ENCODE data around the gene TMIE.

The TMIE gene

GRCh38 chr3:46708401-46709156 lies 7.4 kb downstream of the TMIE start:
- no peak for DNase-seq (ENCODE audit: low read depth)

GRCh38 chr3:46709157-46709654 lies 8.0 kb downstream of the TMIE start:
- DNase-seq (ENCODE audit: low read depth), result no peak

- DNase-seq (ENCODE audit: low read depth), result no peak
Measured at GRCh38 chr3:46709721-46710120, 8.5 kb downstream of the TMIE start.

DNA sequence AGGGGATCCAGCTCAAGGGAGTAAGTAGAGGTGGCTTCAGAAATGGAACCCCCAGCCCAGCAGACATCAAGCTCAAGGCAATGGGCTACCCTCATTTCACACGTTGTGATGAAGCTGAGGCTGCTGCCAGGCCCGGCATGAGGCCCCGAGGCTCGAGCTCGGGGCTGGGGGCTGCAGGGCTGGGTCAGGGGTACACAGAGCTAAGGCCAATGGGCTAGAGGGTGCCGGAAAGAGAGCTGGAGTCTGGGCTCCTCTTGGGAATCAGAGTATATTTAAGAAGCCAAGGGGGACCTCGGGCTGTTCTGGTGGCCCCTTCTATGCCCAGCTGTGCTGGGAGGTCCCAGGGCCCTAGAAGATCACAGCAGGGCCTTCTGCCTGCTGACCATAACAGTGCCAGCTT lies 9.0 kb downstream of the TMIE start:
- DNase-seq (ENCODE audit: low read depth), result no peak

DNA sequence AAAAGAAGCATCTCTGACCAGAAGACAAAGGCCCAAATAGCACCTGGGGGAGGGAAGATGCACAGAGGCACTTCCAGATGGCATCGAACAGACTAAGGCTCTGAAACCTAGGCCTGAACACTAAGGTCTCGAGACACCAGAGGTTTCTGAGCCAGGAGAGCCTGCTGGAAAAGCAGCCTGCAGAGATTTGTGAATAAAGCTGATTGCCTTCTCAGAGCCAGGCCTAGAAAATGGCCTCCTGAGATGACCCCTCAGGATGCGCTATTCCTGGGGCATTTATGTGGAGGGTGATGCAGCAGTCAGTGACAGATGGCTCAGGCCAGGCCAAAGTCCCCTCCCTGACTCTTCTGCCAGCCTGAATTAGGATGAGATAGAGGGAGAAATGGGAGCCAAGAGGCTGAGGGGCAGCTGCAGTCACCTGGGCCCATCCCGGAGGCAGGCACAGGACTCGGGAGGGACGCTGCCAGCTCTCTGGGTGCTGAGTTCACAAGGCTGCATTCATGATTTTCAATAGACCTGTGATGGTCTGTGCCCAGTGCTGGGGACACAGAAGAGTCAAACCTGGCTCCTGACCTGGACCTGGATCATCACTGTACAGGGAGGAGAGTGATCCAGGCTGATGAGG lies 9.6 kb downstream of the TMIE start:
- DNase-seq (ENCODE audit: low read depth), result no peak

- DNase-seq (ENCODE audit: low read depth), result no peak
Measured at GRCh38 chr3:46711305-46711704, 10.1 kb downstream of the TMIE start.

- no peak for DNase-seq (ENCODE audit: low read depth)
Measured at GRCh38 chr3:46711760-46712159, 10.6 kb downstream of the TMIE start.

- DNase-seq (ENCODE audit: low read depth), result no peak
Measured at GRCh38 chr3:46712191-46713049, 11.2 kb downstream of the TMIE start.

GRCh38 chr3:46713050-46713897 lies 12.1 kb downstream of the TMIE start:
- no peak for DNase-seq (ENCODE audit: low read depth)

DNA sequence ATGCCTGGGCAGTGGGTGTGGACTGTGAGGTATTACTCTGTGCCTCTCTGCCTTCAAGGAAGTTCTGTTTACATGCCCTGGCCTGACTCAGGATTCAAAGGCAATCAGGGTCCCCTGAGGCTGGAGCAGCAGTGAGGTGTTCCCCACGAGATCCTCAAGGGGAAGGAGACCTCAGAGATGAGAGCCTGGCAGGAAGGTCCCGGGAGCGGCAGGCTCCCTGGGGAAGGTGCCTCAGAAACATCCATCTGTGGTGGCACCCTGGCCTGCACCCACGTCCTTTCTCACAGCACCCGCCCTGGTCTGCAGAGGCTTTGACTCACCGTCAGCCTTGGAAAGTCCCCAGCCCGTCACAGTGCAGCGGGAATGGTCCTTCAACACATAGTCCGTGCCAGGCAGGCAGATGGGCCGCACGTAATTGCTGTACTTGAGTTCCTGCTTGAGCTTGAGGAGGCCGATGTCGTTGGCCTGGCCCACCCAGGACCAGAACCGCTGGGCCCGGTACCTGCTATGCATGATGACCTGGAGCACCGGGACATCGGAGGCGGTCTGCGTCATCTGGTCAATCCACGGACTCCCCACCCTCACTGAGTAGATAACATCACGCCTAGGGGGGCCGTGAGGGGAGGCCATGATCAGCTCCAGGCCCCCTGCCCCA lies 12.8 kb downstream of the TMIE start:
- no peak for DNase-seq (ENCODE audit: low read depth)

- no peak for DNase-seq (ENCODE audit: low read depth)
Measured at GRCh38 chr3:46714728-46715506, 13.7 kb downstream of the TMIE start.

DNA sequence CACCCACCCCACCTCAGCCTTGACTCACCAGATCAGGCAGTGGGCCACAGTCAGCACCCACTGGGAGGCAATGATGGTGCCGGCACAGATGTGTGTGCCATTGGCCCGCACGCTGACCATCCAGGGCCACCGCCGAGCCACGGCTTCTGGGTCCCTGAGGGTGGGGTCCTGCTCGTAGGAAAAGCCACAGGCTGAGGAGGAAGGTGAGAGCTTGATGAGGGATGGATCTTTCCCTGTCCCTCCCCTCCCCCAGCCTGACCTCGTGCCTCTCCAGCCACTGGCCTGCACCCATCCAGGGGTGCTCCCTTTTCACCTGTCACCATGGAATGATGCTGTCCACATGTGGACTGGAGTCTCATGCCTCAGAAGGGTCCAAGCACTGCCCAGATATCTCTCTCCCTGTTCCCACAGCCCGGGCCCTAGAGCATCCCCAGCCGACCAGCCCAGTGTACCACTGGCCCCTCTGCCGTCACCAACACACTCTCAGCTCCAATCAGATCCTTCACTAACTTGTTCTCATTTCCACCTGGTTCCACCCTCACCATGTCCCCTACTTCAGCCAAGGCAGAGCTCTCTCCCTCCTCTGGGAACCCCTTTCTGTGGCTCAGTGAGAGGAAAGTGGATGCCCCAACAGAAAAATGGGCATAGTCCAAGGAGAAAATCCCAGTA lies 14.4 kb downstream of the TMIE start:
- DNase-seq (ENCODE audit: low read depth), result no peak

- no peak for DNase-seq (ENCODE audit: low read depth)
Measured at GRCh38 chr3:46716461-46717441, 15.6 kb downstream of the TMIE start.

GRCh38 chr3:46717447-46718231 lies 16.4 kb downstream of the TMIE start, which contains the start of gene PRSS50:
Gene PRSS50, minus strand, starts transcription at chr3:46717869. Its CDS starts 45 bp downstream, at chr3:46717824.
- no peak for DNase-seq (ENCODE audit: low read depth)

GRCh38 chr3:46719044-46719565 lies 17.9 kb downstream of the TMIE start:
- no peak for DNase-seq (ENCODE audit: low read depth)

DNA sequence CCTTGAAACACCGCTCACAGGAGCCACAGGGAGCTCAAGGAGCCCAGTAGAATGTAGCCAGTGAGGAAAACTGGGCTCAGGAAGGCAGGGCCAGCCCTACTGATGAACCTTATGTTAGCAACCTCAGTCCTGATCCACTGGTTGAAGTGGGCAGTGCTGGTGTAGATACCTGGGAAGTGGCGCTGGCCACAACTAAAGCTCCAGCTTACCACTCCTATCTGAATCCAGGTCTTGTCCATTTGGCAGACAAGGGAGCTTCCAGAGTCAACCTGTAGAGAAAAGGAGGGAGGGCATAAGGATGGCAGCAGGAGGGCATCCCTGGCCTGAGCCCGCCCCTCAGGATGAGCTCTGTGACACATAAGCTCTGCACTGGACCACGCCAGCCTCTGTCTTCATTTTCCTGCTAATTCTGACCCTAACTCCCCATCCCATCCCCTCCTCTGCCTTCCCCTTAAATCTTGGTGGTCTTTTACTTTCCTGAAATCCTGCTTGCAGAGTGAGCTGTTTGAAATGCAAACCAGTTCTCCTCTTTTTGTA lies 18.6 kb downstream of the TMIE start:
- no peak for DNase-seq (ENCODE audit: low read depth)

GRCh38 chr3:46721009-46721408 lies 19.8 kb downstream of the TMIE start:
- no peak for DNase-seq (ENCODE audit: low read depth)

Data from GM04503 (cell line).